HG03045 (cell line): ENCODE results near the gene ST14.

Experiments
- ATAC-seq: cut with Tn5 transposase; IDR thresholded peaks from one replicate; pipeline ENCODE4 v1.9.1; 2021; ENCODE audit warnings: mild to moderate bottlenecking, moderate library complexity; ENCODE audit not compliant: unreplicated experiment

ST14 gene

GRCh38 chr11:130208241-130209127, 48.9 kb downstream of the ST14 start:
- no peak for ATAC-seq

DNA sequence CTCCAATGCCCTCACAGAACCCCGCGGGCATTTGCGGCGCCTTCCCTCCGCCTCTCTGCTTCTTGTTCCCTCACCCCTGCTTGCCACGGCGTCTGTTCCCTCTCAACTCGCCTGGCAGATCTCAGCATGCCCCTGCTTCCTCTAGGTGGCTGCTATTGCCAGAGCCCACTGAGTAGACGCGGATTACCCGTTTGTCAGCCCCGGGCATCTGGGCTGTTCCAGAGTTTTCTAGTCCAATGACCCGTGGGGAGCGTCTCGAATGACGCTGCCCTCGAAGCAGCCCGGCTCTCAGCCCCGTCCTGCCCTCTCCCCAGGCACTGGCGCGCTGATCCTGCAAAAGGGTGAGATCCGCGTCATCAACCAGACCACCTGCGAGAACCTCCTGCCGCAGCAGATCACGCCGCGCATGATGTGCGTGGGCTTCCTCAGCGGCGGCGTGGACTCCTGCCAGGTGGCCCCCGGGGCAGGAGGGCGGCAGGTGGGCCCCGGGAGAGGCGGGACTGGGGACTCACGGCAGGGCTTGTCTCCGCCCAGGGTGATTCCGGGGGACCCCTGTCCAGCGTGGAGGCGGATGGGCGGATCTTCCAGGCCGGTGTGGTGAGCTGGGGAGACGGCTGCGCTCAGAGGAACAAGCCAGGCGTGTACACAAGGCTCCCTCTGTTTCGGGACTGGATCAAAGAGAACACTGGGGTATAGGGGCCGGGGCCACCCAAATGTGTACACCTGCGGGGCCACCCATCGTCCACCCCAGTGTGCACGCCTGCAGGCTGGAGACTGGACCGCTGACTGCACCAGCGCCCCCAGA, 49.7 kb downstream of the ST14 start:
- ATAC-seq = no peak

DNA sequence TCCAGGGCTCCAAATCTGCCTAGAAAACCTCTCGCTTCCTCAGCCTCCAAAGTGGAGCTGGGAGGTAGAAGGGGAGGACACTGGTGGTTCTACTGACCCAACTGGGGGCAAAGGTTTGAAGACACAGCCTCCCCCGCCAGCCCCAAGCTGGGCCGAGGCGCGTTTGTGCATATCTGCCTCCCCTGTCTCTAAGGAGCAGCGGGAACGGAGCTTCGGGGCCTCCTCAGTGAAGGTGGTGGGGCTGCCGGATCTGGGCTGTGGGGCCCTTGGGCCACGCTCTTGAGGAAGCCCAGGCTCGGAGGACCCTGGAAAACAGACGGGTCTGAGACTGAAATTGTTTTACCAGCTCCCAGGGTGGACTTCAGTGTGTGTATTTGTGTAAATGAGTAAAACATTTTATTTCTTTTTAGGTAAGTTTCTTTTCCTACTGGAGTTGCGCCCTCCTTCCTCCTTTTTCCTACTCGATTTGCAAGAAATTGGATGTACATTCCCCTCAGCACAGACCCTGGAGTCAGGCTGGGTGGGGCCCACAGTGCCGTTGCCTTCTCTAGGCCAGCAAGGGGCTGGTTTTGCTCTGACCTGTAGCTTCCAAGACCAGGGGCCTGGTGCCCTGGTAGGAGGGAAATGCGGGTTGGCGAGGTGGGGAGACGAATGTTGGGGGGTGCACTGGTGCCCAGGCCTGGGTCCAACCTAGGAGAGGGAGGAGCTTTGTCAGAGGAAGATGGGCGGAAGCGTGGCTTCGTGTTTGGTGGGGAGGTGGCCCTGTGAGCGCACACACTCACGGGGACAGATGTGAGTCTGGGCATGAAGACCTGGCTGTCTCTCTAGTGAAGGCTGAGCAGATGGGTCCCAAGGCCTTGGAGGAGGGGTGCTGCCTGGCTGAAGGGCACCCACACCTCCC, 50.6 kb downstream of the ST14 start:
- ATAC-seq = no peak

DNA sequence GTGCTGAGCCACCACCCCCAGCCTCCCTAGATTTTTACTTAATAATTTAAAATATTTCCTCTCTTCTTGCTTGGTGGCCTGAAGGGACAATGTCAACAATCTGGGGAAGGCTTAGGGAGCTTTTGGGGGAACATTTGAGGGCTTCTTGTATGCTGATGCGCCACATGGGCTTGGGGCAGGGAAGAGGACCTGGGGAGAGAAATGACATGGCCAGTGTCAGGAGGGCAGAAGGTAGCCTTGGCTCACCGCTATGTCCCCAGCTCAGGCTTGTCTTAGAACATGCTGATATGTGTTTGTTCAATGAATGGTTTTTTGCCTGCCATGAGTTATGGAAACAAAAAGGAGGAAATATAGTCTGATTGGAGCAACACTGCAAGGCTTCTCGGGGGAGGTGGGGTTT, 51.6 kb downstream of the ST14 start:
- ATAC-seq = no peak

- ATAC-seq = no peak
These were observed 52.3 kb downstream of the ST14 start for GRCh38 chr11:130211781-130212401.

DNA sequence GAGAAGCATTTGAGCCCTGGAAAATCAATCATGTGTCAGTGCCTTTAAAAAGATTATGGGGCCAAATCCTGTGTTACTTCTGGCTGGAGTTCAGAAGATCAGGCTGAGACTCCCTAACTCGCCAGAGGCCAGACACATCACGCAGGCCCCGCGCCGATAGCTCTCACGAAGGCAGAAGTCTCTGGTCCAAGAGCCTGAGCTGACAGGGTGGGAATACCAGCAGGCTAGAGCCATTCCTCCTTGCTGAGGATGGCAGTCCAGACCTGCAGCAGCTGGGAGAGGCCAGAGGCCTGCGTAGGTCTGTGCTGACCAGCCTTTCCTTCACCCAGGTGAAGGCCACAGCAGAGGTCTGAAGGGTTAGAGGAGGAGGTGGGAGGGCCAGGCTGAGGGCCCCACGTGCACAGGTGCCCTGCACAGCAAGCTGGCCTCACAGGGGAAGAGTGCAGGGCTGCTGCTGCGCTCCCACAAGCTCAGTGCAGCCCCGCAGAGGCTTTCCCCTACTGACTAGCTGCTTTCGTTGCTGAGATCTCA, 52.9 kb downstream of the ST14 start:
- no peak for ATAC-seq

DNA sequence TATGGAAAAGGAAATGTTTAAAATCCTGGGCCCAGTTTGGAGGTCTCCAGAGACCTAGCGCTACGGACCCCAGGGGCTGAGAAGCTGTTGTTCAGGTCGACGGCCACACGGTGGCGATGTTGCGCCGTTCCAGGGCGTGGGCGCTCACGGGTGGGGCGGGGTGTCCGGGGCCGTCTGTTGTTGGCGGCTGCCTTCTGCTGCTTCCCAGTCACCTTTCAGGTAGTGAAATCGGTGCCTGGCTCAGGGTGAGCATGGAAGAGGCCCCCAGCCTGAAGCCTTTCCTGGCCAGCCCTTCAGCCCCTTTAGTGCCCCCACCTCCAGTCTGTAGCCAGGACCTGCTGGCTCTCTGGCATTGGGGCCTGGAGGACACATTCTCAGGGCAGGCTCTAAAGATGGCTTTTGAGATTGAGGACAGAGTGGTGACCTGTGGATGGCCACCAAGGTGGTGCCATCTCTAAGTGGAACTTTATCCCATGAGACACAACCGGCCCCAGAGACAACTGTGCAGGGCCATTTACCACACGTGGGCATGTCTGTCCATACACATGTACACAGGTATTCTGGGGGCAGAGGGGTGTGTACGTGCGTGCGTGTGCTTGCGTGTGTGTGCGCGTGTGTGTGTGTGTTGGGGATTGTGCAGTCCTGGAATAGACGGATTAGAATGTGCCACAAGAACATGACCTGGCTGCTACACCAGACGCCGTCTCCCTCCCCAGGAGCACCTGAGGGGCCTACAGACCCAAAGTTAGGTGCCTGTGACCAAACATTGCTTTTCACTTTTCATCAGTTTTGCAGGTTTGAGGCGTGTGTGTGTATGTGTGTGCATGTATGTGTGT, 53.8 kb downstream of the ST14 start:
- peak; percentile 84 for ATAC-seq

GRCh38 chr11:130213979-130214281, 54.3 kb downstream of the ST14 start:
- no peak for ATAC-seq

GRCh38 chr11:130214861-130215530, 55.4 kb downstream of the ST14 start:
- no peak for ATAC-seq

- ATAC-seq = no peak
These were observed 56.1 kb downstream of the ST14 start for GRCh38 chr11:130215531-130216220.

DNA sequence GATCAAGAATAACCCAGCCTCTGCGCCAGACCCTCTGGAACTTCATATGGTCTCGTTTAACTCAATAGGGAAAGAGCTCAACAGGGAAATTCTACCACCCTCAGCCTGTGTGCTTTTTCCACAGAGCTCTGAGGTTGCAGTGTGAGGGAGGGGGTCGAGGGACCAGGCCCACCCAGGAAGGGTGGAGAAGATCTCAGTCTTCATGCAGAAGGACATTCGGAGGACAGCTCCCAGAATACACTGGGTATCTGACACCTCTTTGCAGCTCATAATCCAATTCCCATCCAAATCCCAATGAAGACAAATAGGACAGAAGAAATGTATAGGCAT, 56.6 kb downstream of the ST14 start:
- no peak for ATAC-seq

DNA sequence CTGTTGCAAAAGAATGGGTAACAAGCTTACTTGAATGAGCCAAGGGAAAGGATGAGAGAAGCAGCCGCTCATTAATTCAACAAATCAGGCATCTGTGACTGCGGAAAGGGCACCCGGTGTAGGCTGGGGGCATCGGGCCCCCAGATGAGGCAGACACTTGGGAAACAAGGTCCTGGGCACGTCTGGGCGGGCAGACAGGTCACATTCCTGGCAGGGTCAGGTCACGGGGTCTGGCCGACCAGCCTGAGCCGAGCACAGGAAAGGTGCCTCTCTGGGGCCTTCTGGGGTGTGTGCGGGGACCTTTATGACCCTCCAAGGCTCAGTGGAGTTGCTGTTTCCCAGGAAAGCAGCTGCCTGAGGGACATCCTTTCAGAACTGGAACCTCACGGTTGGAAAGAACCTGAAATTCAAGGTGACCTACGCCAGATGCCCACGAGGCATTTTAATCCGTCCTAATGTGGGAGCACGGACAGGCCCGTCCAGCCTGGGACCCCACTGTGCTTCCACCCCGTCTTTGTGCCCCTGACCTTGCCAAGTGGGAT, 57.1 kb downstream of the ST14 start:
- no peak for ATAC-seq

DNA sequence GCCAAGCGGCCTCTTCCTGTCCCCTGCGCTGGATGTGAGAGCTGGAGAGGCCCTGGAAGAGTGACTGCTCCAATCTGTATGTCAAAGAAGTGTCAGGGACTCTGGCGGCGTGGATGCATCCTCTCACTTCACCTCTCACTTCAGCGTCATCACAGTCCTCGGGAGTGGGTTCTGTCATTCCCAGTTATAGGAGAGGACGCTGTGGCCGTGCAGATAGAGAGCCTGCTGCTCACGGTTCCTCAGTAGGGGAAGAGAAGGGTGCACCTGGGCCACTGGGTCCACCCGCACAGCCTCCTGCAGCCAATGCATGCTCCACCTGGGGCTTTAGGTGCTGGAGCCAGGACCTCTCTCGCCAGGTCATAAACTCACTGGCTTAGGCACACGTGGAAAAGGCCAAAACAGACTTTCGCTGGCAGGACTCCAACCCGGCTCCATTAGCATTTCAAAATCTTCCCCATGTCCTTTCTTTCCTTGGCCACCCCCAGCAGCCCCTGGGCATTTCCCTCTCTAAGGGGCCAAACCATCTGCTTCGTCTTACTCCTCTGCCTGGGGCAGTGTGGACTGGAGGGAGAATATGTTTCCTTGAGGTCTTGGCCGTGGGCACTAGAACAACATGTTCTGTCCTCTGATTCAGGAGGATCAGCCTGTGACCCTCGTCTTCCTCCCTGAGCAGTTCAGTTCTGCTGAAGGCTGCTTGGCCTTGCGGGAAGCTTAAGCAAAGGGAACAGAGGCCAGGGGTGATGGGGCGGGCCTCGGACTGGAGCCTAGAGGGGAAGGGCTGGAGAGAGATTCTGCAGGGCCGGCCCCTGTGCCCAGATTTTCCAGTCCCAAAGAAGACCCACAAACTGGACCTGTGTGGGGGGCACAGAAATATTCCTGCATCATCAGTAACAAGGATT, 57.8 kb downstream of the ST14 start:
- no peak for ATAC-seq

DNA sequence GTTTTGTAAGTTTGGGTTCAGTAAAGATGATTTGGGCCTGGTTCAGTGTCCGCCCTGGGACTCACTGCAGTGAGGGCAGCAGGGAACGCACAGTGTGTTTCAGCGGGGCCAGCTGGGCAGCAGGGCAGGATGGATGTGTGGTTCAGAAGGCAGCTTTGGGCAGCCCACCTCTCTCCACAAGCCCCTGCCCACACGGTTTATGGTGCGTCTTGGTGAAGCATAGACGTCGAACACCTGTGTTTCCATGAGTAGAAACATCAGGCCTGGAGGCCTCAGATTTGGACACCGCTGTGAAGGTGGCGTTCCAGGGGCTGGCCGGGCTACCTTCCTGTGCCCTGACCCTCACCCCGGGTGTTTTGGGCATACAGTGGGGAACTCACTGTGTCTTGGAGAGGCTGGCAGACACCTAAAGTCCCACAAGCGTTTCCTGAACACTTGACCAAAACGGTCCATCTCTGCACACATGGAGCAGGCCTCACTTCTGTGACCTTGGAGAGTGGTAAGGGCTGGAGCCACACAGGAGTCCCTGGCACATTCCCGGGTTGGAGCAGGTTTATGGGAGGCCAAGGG, 59.0 kb downstream of the ST14 start:
- ATAC-seq = no peak

- ATAC-seq = no peak
These were observed 59.6 kb downstream of the ST14 start for GRCh38 chr11:130219148-130219547.

- ATAC-seq = no peak
These were observed 60.9 kb downstream of the ST14 start for GRCh38 chr11:130220311-130221035.
